ENCODE measurements around the gene PMS2.
"Not testable (repeated sequence)": the region's sequence is repeated elsewhere in the genome, so short reads cannot be mapped to it uniquely, and the experiment has no call there.

Gene PMS2

DNA sequence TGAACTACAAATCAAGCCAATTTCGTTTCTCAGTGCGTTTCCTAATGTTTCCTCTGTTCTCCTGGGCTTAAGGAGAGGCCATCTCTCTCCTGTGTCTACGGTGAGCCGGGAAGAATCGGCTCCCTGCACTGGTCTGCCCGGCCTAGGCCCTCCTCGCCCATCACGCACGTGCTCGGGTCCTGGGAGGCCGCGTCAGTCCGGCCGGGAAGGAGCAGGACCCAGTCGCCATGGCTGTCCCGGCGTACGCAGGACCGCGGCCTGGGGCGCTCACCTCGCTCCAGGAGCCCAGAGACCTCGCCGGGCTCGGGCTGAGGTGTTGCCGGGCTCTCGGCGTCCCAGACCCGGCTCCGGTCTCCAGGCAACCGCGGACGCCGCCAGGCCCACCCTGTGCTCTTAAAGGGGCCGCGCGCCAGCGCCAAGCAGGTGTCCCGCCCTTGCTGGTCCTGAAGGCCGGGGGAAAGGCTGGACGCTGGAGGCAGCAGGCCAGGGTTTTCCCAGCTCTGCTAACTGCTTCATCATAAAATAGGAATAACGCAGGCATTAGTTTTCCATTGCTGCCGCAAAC lies 38.4 kb downstream of the PMS2 start, which contains the start of gene RSPH10B:
TSS of gene RSPH10B (minus strand) at position 343 of the 565 bp plus-strand sequence. CDS start 3,573 bp downstream, outside the sequence.
- H3K9ac ChIP-seq (ENCODE audit: low read length in 2 of 2); H3K4me1 ChIP-seq (ENCODE audit: control insufficient read depth, insufficient read depth, low read length); H3K27me3 ChIP-seq (ENCODE audit: control insufficient read depth in 1 of 2, insufficient read depth in 2 of 2, low read length in 2 of 2); H3K9me3 ChIP-seq (ENCODE audit: control insufficient read depth in 2 of 2, low read length in 2 of 2); H3K27ac ChIP-seq (ENCODE audit: low read length); H3K4me3 ChIP-seq (ENCODE audit: low read length in 2 of 2); H3K36me3 ChIP-seq (ENCODE audit: control insufficient read depth in 2 of 2, insufficient read depth in 2 of 2, low read length in 2 of 2): not testable (repeated sequence)

DNA sequence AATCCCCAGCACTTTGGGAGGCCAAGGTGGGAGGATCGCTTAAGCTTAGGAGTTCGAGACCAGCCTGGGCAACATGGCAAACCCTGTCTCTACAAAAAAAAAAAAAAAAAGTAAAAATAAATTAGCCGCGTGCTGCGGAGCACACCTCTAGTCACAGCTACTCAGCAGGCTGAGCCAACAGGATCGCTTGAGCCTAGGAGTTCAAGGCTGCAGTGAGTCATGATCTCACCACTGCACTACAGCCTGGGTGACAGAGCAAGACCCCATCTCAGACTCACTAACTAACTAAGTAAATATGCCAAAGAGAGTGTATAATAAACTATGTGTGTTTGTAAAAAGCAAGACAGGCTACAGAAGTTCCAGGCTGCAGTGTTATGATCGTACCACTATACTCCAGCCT lies 45.0 kb downstream of the PMS2 start:
- not testable (repeated sequence) for H3K4me3 ChIP-seq (ENCODE audit: low read length in 2 of 2); H3K9ac ChIP-seq (ENCODE audit: low read length in 2 of 2); H3K27ac ChIP-seq (ENCODE audit: low read length); H3K9me3 ChIP-seq (ENCODE audit: control insufficient read depth in 2 of 2, low read length in 2 of 2); H3K36me3 ChIP-seq (ENCODE audit: control insufficient read depth in 2 of 2, insufficient read depth in 2 of 2, low read length in 2 of 2); H3K4me1 ChIP-seq (ENCODE audit: control insufficient read depth, insufficient read depth, low read length); H3K27me3 ChIP-seq (ENCODE audit: control insufficient read depth in 1 of 2, insufficient read depth in 2 of 2, low read length in 2 of 2)

- not testable (repeated sequence) for H3K9me3 ChIP-seq (ENCODE audit: control insufficient read depth in 2 of 2, low read length in 2 of 2); H3K9ac ChIP-seq (ENCODE audit: low read length in 2 of 2); H3K27me3 ChIP-seq (ENCODE audit: control insufficient read depth in 1 of 2, insufficient read depth in 2 of 2, low read length in 2 of 2); H3K4me3 ChIP-seq (ENCODE audit: low read length in 2 of 2); H3K4me1 ChIP-seq (ENCODE audit: control insufficient read depth, insufficient read depth, low read length); H3K27ac ChIP-seq (ENCODE audit: low read length); H3K36me3 ChIP-seq (ENCODE audit: control insufficient read depth in 2 of 2, insufficient read depth in 2 of 2, low read length in 2 of 2)
Measured at GRCh38 chr7:5963205-5963604, 45.6 kb downstream of the PMS2 start.

- not testable (repeated sequence) for H3K9me3 ChIP-seq (ENCODE audit: control insufficient read depth in 2 of 2, low read length in 2 of 2); H3K4me1 ChIP-seq (ENCODE audit: control insufficient read depth, insufficient read depth, low read length); H3K36me3 ChIP-seq (ENCODE audit: control insufficient read depth in 2 of 2, insufficient read depth in 2 of 2, low read length in 2 of 2); H3K27ac ChIP-seq (ENCODE audit: low read length); H3K4me3 ChIP-seq (ENCODE audit: low read length in 2 of 2); H3K9ac ChIP-seq (ENCODE audit: low read length in 2 of 2); H3K27me3 ChIP-seq (ENCODE audit: control insufficient read depth in 1 of 2, insufficient read depth in 2 of 2, low read length in 2 of 2)
Measured at GRCh38 chr7:5934945-5935450, 73.9 kb downstream of the PMS2 start.

DNA sequence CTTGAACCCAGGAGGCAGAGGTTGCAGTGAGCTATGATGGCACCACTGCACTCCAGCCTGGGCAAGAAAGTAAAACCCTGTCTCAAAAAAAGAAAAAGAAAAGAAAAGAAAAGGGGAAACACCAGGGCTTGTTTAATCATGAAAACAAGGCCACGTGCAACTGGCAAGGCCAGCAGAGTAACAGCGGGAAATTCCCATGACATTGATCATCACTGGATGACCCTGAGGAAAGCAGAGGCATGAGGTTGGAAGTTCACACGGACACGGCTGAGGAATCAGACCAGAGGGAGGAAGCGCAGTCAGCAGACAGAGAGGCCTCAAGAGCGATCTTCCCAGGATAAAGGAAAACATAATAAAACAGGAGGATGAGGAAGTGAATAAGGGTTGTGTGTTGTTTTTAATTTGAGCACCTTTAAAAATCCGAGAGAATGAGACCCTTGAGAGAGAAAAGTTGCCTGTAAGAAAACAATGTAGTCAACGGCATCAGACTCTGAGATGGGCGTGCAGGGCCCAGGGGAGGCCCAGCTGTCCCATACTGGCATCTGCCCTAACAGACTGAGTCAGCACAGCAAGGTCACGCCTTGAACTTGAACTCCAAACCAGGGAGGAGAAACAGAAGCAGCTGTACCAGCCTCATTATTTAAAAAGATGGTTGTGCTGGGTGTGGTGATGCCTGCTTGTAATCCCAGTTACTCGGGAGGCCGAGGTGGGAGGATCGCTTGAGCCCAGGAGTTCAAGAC lies 76.8 kb downstream of the PMS2 start:
- not testable (repeated sequence) for H3K36me3 ChIP-seq (ENCODE audit: control insufficient read depth in 2 of 2, insufficient read depth in 2 of 2, low read length in 2 of 2); H3K9ac ChIP-seq (ENCODE audit: low read length in 2 of 2); H3K9me3 ChIP-seq (ENCODE audit: control insufficient read depth in 2 of 2, low read length in 2 of 2); H3K4me3 ChIP-seq (ENCODE audit: low read length in 2 of 2); H3K4me1 ChIP-seq (ENCODE audit: control insufficient read depth, insufficient read depth, low read length); H3K27me3 ChIP-seq (ENCODE audit: control insufficient read depth in 1 of 2, insufficient read depth in 2 of 2, low read length in 2 of 2); H3K27ac ChIP-seq (ENCODE audit: low read length)

GRCh38 chr7:5931250-5931649 lies 77.6 kb downstream of the PMS2 start:
- H3K9me3 ChIP-seq (ENCODE audit: control insufficient read depth in 2 of 2, low read length in 2 of 2); H3K4me3 ChIP-seq (ENCODE audit: low read length in 2 of 2); H3K36me3 ChIP-seq (ENCODE audit: control insufficient read depth in 2 of 2, insufficient read depth in 2 of 2, low read length in 2 of 2); H3K27me3 ChIP-seq (ENCODE audit: control insufficient read depth in 1 of 2, insufficient read depth in 2 of 2, low read length in 2 of 2); H3K27ac ChIP-seq (ENCODE audit: low read length); H3K4me1 ChIP-seq (ENCODE audit: control insufficient read depth, insufficient read depth, low read length); H3K9ac ChIP-seq (ENCODE audit: low read length in 2 of 2): not testable (repeated sequence)

DNA sequence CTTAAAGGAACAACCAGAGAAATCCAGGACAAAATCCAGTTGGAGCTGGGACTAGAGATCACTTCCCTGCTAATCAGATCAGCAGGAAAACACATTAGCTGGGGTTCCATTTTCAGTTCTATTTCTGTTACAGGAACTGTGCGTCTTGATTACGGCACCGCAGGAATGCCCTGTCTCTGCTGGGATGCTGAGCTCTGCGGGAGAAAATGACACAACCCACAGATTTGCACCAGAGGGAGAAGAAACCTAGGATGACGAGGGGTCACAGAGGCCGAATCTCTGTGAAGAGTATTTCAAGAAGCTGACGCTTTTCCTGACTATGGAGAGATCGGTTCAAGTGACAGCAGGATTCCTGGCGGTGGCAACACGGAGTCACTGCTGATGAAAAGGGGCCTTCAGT lies 78.6 kb downstream of the PMS2 start:
- not testable (repeated sequence) for H3K36me3 ChIP-seq (ENCODE audit: control insufficient read depth in 2 of 2, insufficient read depth in 2 of 2, low read length in 2 of 2); H3K4me3 ChIP-seq (ENCODE audit: low read length in 2 of 2); H3K9me3 ChIP-seq (ENCODE audit: control insufficient read depth in 2 of 2, low read length in 2 of 2); H3K27me3 ChIP-seq (ENCODE audit: control insufficient read depth in 1 of 2, insufficient read depth in 2 of 2, low read length in 2 of 2); H3K9ac ChIP-seq (ENCODE audit: low read length in 2 of 2); H3K4me1 ChIP-seq (ENCODE audit: control insufficient read depth, insufficient read depth, low read length); H3K27ac ChIP-seq (ENCODE audit: low read length)

DNA sequence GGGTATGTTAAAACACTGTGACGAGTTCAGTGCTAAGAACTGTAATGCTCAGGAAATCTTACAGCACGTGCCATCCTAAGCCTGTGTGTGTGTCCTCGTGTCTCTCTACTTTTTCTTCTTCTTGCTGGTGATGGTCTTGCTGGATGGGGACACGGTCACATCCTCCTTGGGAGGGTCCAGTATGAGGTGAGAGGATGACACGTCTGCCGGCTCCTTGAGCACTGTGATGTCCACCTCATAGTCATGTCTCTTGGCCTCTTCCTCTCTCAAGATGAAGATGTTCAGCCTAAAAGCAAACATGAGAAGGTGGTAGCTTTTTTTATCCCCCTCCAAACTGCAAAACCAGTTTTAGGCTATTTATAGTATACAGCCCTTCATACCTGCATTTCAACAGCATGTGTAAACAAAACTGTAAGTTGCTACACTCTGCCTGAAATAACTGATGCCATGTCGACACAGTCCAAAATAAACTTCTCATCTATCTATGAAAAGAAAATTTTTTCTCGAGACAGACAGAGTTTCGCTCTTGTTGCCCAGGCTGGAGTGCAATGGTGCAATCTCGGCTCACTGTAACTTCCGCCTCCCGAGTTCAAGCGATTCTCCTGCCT lies 82.5 kb downstream of the PMS2 start:
- not testable (repeated sequence) for H3K9me3 ChIP-seq (ENCODE audit: control insufficient read depth in 2 of 2, low read length in 2 of 2); H3K4me3 ChIP-seq (ENCODE audit: low read length in 2 of 2); H3K9ac ChIP-seq (ENCODE audit: low read length in 2 of 2); H3K27me3 ChIP-seq (ENCODE audit: control insufficient read depth in 1 of 2, insufficient read depth in 2 of 2, low read length in 2 of 2); H3K4me1 ChIP-seq (ENCODE audit: control insufficient read depth, insufficient read depth, low read length); H3K27ac ChIP-seq (ENCODE audit: low read length); H3K36me3 ChIP-seq (ENCODE audit: control insufficient read depth in 2 of 2, insufficient read depth in 2 of 2, low read length in 2 of 2)

- H3K4me3 ChIP-seq (ENCODE audit: low read length in 2 of 2); H3K36me3 ChIP-seq (ENCODE audit: control insufficient read depth in 2 of 2, insufficient read depth in 2 of 2, low read length in 2 of 2); H3K4me1 ChIP-seq (ENCODE audit: control insufficient read depth, insufficient read depth, low read length); H3K27me3 ChIP-seq (ENCODE audit: control insufficient read depth in 1 of 2, insufficient read depth in 2 of 2, low read length in 2 of 2); H3K27ac ChIP-seq (ENCODE audit: low read length); H3K9ac ChIP-seq (ENCODE audit: low read length in 2 of 2); H3K9me3 ChIP-seq (ENCODE audit: control insufficient read depth in 2 of 2, low read length in 2 of 2): not testable (repeated sequence)
Measured at GRCh38 chr7:5924630-5925029, 84.2 kb downstream of the PMS2 start.

DNA sequence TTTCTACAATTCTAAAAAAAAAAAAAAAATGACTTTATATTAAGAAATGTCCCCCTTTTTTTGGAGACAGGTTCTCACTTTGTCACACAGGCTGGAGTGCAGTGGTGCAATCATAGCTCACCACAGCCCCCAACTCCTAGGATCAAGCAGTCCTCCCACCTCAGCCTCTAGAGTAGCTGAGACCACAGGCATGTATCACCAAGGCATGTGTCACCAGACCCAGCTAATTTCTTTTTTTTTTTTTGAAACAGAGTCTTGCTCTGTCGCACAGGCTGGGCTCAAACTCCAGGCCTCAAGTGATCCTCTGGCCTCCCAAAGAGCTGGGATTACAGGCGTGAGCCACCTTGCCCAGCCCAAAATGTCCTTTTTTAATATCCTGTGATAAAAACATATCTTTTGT lies 84.7 kb downstream of the PMS2 start:
- H3K9me3 ChIP-seq (ENCODE audit: control insufficient read depth in 2 of 2, low read length in 2 of 2); H3K4me1 ChIP-seq (ENCODE audit: control insufficient read depth, insufficient read depth, low read length); H3K36me3 ChIP-seq (ENCODE audit: control insufficient read depth in 2 of 2, insufficient read depth in 2 of 2, low read length in 2 of 2); H3K4me3 ChIP-seq (ENCODE audit: low read length in 2 of 2); H3K27ac ChIP-seq (ENCODE audit: low read length); H3K27me3 ChIP-seq (ENCODE audit: control insufficient read depth in 1 of 2, insufficient read depth in 2 of 2, low read length in 2 of 2); H3K9ac ChIP-seq (ENCODE audit: low read length in 2 of 2): not testable (repeated sequence)

Measured in stomach smooth muscle (tissue), 2 donors.